GM21528 (cell line): Measurements from ENCODE around the gene KCNC3.

Experiments used
- ATAC-seq: cut with Tn5 transposase; IDR thresholded peaks from one replicate; pipeline ENCODE4 v1.9.1; 2021; ENCODE audit warnings: mild to moderate bottlenecking, moderate library complexity; ENCODE audit not compliant: unreplicated experiment, low FRiP score

KCNC3 gene

GRCh38 chr19:50329146-50329925 lies at the start of gene KCNC3:
TSS of gene KCNC3 (minus strand) at chr19:50329377. CDS start at chr19:50329082, 295 bp downstream.
- ATAC-seq, result peak; percentile 44

- no peak for ATAC-seq
Observed at GRCh38 chr19:50378863-50379236, 49.7 kb upstream of the KCNC3 start.

- ATAC-seq, result no peak
Observed at GRCh38 chr19:50378169-50378862, 49.1 kb upstream of the KCNC3 start.

DNA sequence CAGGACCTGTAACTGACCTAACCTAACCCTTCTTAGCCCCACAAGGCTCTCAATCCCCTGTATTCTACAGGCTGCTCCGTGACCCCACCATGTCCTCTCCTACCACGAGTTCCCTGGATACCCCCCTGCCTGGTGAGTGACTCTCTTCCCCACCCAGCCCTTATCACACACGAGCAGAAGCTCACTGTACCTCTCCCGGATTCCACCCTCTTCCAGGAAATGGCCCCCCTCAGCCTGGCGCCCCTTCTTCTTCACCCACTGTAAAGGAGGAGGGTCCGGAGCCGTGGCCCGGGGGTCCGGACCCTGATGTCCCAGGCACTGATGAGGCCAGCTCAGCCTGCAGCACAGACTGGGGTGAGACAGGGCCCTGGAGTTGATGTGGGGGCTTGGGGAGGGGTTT lies 48.3 kb upstream of the KCNC3 start:
- no peak for ATAC-seq

DNA sequence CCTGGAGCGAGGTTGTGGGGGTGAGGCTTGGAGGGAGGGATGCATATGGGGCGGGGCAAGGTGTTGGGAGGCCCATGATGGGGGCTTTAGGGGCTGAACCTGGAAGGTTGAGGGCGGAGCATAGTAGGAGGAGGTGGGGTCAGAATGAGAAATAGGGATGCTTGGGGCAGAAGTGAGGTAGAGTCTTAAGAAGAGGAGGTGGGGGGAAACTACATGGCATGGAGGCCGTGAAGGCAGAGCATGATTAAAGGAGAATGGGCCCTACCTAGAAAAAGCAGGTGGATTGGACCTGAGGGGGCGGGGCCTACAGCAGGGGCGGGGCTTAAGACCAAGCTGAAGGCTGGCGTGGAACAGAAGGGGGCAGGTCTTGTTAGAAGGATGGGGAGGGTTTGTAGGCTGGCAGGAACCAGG lies 47.9 kb upstream of the KCNC3 start:
- ATAC-seq, result no peak

DNA sequence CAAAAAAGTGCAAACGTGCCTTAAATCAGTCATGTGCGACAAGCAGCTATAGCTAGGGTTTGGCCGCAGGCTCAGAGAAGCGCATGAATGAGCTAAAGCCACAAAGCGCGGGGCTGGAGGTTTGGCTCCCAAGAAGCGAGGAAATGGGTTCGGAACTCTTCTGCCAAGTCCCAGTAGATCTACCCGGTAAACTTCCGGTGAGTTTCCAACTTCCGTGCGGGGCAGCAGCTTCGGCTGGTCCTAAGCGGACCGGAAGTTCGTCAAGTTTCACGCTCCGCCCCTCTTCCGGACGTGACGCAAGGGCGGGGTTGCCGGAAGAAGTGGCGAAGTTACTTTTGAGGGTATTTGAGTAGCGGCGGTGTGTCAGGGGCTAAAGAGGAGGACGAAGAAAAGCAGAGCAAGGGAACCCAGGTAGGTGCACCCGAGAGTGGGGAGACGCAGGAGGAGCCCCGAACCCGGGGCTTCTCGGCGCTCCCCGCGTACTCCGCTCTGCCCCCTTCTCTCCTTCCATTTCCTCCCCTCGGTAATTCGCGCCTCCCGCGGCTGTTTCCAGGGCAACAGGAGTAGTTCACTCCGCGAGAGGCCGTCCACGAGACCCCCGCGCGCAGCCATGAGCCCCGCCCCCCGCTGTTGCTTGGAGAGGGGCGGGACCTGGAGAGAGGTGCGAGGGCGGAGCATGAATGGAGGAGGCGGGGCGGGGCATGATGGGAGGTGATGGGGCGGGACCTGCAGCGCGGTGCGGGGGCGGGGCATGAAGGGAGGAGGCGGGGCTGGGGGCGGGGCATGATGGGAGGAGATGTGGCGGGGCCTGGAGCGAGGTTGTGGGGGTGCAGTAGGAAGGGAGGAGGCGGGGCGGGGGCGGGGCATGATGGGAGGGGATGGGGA lies 47.2 kb upstream of the KCNC3 start, which contains the start of gene NR1H2:
NR1H2 (plus strand) TSS at position 292 of the 885 bp plus-strand sequence. CDS start 1,149 bp downstream, outside the sequence.
- peak; percentile 67 for ATAC-seq

- no peak for ATAC-seq
Observed at GRCh38 chr19:50371914-50372475, 42.8 kb upstream of the KCNC3 start.

- ATAC-seq, result no peak
Observed at GRCh38 chr19:50368649-50369570, 39.7 kb upstream of the KCNC3 start.

DNA sequence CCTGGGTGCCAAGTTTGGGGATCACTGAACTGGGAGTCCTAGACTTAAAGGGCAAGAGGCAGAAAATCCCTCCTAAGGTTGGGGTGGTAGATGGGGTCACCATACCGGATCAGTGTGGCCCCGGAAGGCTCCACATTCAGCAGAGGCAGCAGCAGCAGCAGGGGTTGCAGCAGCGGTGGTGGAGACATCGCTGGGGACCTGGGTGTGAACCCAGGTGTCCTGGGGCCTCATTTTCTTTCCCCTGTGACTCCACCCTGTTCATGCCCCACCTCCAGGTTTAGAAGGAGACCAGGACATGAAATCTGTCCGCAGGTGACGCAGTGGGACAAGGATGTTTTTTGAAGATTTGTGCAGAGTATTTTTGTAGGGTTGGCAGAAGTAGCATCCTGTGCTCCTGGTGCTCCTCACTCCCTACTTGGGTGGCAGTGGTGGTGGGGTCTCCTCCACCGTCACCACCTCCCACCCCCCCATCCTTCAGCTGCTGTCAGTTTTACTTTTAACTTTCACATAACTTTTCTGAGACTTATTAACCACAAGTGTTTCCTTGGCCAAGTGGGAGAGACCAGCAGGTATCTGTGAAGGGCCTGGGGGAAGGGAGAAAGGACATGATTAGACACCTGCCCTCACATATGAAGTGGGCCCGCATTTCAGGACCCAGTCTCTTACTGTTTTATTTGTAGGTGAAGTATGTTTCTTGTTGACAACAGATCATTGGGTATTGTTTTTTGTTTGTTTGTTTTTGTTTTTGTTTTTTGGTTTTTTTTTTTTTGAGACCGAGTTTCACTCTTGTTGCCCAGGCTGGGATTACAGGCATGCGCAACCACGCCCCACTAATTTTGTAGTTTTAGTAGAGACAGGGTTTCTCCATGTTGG lies 36.5 kb upstream of the KCNC3 start, which contains the start of gene NAPSA:
NAPSA (minus strand) TSS at position 206 of the 873 bp plus-strand sequence; CDS start at position 188, 18 bp downstream.
- no peak for ATAC-seq

GRCh38 chr19:50362656-50363424 lies 33.7 kb upstream of the KCNC3 start:
- ATAC-seq, result no peak

GRCh38 chr19:50362030-50362412 lies 32.8 kb upstream of the KCNC3 start:
- ATAC-seq, result no peak

GRCh38 chr19:50361290-50362029 lies 32.3 kb upstream of the KCNC3 start:
- no peak for ATAC-seq

DNA sequence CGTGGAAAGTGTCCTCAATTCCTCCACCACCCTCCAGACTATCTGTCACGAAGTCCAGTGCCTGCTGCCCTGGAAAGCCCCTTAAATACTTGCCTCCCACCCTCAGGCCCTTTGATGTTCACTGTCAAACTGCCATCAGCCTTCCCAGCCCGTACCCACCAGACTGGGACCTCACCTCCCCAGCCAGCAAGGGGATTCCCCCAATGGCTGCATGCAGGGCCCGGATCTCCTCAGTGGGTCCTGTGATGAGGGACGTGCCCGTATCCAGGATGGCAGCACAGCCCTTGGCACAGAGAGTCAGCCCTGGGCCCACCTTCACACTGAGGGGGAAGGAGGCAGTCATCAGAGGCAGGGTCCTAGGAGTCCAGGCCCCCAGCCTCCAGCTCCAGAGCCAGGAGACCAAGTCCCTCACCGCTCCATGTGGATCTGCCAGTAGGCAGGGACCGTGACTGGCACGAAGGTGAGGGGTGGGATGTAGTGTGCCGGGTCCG lies 30.2 kb upstream of the KCNC3 start:
- no peak for ATAC-seq

GRCh38 chr19:50358483-50359327 lies 29.5 kb upstream of the KCNC3 start:
- ATAC-seq, result no peak

DNA sequence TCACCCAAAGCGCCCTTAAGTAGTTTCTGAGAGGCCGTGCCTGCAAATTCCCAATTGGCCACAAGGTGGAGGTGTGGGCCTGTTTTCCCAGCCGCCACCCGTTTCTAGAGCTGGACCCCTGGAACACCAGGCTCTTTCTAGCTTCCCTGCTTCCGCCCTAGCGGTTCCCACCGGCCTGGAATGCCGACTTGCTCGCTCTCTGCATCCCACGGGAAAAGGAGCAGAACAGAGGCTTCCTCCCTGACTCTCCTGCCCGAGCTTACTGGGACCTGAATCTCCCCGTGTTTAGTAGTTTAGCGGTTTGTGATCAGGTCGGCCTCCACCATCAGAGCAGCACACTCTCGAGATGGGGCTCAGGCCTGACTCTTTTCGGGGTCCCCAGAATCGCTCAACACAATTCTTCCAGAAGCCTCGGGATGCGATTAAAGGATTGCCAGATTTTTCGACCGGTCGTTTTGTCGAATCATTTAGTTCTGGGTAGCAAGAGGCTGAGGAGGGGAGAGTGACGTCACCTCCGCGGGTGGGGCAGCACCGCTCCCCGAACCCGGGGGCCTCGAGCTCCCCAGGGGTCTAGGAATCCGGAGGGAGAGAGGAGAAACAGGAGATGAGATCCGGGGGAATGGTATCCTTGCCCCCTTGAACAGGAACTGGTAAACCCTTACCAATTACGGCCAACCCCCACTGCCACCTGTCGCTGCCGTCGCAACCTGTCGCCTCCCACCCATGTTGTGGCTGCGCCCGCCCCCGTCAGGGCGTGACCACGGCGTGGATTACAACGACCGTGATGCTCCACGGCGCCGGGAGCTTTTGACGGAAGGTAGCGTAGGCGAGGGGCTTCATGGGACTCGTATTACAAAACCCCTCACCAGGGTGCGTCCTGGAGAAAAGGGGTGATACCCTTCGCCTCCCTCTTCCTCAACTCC lies 28.3 kb upstream of the KCNC3 start:
- ATAC-seq, result no peak
